Neural progenitor cell (in vitro differentiated cells): ENCODE results near the gene SLC6A18. TPM values are rescaled to one million over a fixed set of nuclear protein-coding genes. Genes with fewer than 3 reads are reported as not detected.

ENCODE experiments used
- DNase-seq: peaks from one replicate; pipeline ENCODE4 v3.0.0-alpha.2; 2016; ENCODE audit warnings: low spot score
- H2AFZ ChIP-seq: fragments of 200-600 bp; sonication (generic); replicated peaks from 2 replicates; pipeline ENCODE4 v1.6.1; 2016; ENCODE audit warnings: antibody characterized with exemption
- H3F3A ChIP-seq: fragments of 200-600 bp; sonication (generic); 2 replicates; pipeline ENCODE4 v1.6.1; 2016; ENCODE audit warnings: antibody characterized with exemption, low read depth
- H3K27ac ChIP-seq: fragments of 200-600 bp; sonication (generic); 2 replicates; pipeline ENCODE4 v1.5.1; 2016; ENCODE audit warnings: mild to moderate bottlenecking
- H3K27me3 ChIP-seq: fragments of 200-600 bp; sonication (generic); 2 replicates; pipeline ENCODE4 v1.6.1; 2016; ENCODE audit warnings: mild to moderate bottlenecking, moderate library complexity
- H3K36me3 ChIP-seq: fragments of 200-600 bp; sonication (generic); 2 replicates; pipeline ENCODE4 v1.5.1; 2016
- H3K4me1 ChIP-seq: fragments of 200-600 bp; sonication (generic); 2 replicates; pipeline ENCODE4 v1.6.1; 2016; ENCODE audit warnings: mixed run types
- H3K4me2 ChIP-seq: fragments of 200-600 bp; sonication (generic); 2 replicates; pipeline ENCODE4 v1.6.1; 2016
- H3K4me3 ChIP-seq: fragments of 200-600 bp; sonication (generic); 2 replicates; pipeline ENCODE4 v1.5.1; 2016
- H3K79me2 ChIP-seq: fragments of 200-600 bp; sonication (generic); 2 replicates; pipeline ENCODE4 v1.6.1; 2016; ENCODE audit warnings: low read depth
- H3K9ac ChIP-seq: fragments of 200-600 bp; sonication (generic); 2 replicates; pipeline ENCODE4 v1.6.1; 2016
- H3K9me3 ChIP-seq: fragments of 200-600 bp; sonication (generic); 2 replicates; pipeline ENCODE4 v1.5.1; 2016; ENCODE audit warnings: low read depth
- H4K20me1 ChIP-seq: fragments of 200-600 bp; sonication (generic); 2 replicates; pipeline ENCODE4 v1.6.1; 2016; ENCODE audit warnings: low read depth
- H3K27ac Mint-ChIP-seq: 3 replicates; pipeline ENCODE4 v1.8.0; 2021; ENCODE audit warnings: mixed read lengths
- H3K27me3 Mint-ChIP-seq: 2 replicates; pipeline ENCODE4 v1.8.0; 2022; ENCODE audit warnings: low read depth, mild to moderate bottlenecking, inconsistent platforms, moderate library complexity, mixed read lengths; ENCODE audit not compliant: insufficient read depth
- H3K36me3 Mint-ChIP-seq: 3 replicates; pipeline ENCODE4 v1.8.0; 2021; ENCODE audit warnings: mixed read lengths
- H3K4me1 Mint-ChIP-seq: 3 replicates; pipeline ENCODE4 v1.8.0; 2021; ENCODE audit warnings: mixed read lengths
- H3K4me3 Mint-ChIP-seq: 3 replicates; pipeline ENCODE4 v1.8.0; 2021; ENCODE audit warnings: mild to moderate bottlenecking, moderate library complexity, mixed read lengths
- H3K9me3 Mint-ChIP-seq: 3 replicates; pipeline ENCODE4 v1.8.0; 2020; ENCODE audit warnings: mixed read lengths
- EZH2 ChIP-seq: fragments of 200-600 bp; sonication (generic); IDR thresholded peaks from 2 replicates; pipeline ENCODE4 v1.6.1; 2017; ENCODE audit warnings: antibody characterized with exemption, mild to moderate bottlenecking, moderate library complexity
- EZH2phosphoT487 ChIP-seq: fragments of 200-600 bp; sonication (generic); IDR thresholded peaks from 2 replicates; pipeline ENCODE4 v1.6.1; 2017; ENCODE audit warnings: antibody characterized with exemption
- total RNA-seq: library from RNA; depleted of rRNA; stranded (reverse); fragments of >200 nt; gene quantifications from 2 replicates; pipeline ENCODE4 v1.2.3, GENCODE V29; 2015; ENCODE audit warnings: low replicate concordance
- TF ChIP-seq, protein P1 (sequence below): fragments of 200-600 bp; sonication (generic); IDR thresholded peaks from 2 replicates; pipeline ENCODE4 v1.5.1; 2017; ENCODE audit warnings: antibody characterized with exemption, mild to moderate bottlenecking

Gene SLC6A18
- total RNA-seq, 1 donor from 2014 or later = not detected

- no peak overlapping the region for H3K27ac ChIP-seq
- Mint-ChIP-seq H3K27ac (no peak overlapping the region), H3K4me3 (peak overlapping the region; percentile 77), H3K4me1 (peaks cover 1% of the 10 kb centered on the region), H3K27me3 (peaks cover 13% of the 10 kb centered on the region), H3K36me3 (no peaks in the 10 kb centered on the region), H3K9me3 (no peaks in the 10 kb centered on the region)
- no peak overlapping the region for H3K4me2 ChIP-seq
- H3K4me1 ChIP-seq = peaks cover 10% of the 10 kb centered on the region
- peaks cover 6% of the 10 kb centered on the region for H4K20me1 ChIP-seq
- H3K79me2 ChIP-seq = no peaks in the 10 kb centered on the region
- TF ChIP-seq EZH2 (no peak), EZH2phosphoT487 (no peak)
- TF ChIP-seq, protein P1, sequence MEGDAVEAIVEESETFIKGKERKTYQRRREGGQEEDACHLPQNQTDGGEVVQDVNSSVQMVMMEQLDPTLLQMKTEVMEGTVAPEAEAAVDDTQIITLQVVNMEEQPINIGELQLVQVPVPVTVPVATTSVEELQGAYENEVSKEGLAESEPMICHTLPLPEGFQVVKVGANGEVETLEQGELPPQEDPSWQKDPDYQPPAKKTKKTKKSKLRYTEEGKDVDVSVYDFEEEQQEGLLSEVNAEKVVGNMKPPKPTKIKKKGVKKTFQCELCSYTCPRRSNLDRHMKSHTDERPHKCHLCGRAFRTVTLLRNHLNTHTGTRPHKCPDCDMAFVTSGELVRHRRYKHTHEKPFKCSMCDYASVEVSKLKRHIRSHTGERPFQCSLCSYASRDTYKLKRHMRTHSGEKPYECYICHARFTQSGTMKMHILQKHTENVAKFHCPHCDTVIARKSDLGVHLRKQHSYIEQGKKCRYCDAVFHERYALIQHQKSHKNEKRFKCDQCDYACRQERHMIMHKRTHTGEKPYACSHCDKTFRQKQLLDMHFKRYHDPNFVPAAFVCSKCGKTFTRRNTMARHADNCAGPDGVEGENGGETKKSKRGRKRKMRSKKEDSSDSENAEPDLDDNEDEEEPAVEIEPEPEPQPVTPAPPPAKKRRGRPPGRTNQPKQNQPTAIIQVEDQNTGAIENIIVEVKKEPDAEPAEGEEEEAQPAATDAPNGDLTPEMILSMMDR = no peak
- H3K36me3 ChIP-seq = no peaks in the 10 kb centered on the region
- peaks cover 43% of the 10 kb centered on the region for H3K27me3 ChIP-seq
- no peak for DNase-seq
- H3K4me3 ChIP-seq = no peak overlapping the region
- H3K9ac ChIP-seq = no peak overlapping the region
- H3F3A ChIP-seq = peaks cover 10% of the 10 kb centered on the region
- no peaks in the 10 kb centered on the region for H3K9me3 ChIP-seq
- H2AFZ ChIP-seq = no peak overlapping the region
Observed at GRCh38 chr5:1293416-1294205, 68.4 kb downstream of the SLC6A18 start.

GRCh38 chr5:1294206-1294834, 69.1 kb downstream of the SLC6A18 start:
- H4K20me1 ChIP-seq = peaks cover 6% of the 10 kb centered on the region
- H3K9me3 ChIP-seq = no peaks in the 10 kb centered on the region
- Mint-ChIP-seq H3K4me1 (peaks cover 3% of the 10 kb centered on the region), H3K27ac (no peak overlapping the region), H3K4me3 (no peak overlapping the region), H3K9me3 (no peaks in the 10 kb centered on the region), H3K27me3 (peaks cover 13% of the 10 kb centered on the region), H3K36me3 (no peaks in the 10 kb centered on the region)
- no peaks in the 10 kb centered on the region for H3K36me3 ChIP-seq
- peak overlapping the region; percentile 66 for H3K4me3 ChIP-seq
- peak; percentile 64 for DNase-seq
- H3K9ac ChIP-seq = no peak overlapping the region
- peak overlapping the region; percentile 91 for H2AFZ ChIP-seq
- no peaks in the 10 kb centered on the region for H3K79me2 ChIP-seq
- H3K4me1 ChIP-seq = peaks cover 10% of the 10 kb centered on the region
- peaks cover 10% of the 10 kb centered on the region for H3F3A ChIP-seq
- no peak overlapping the region for H3K27ac ChIP-seq
- TF ChIP-seq EZH2phosphoT487 = peak; percentile 0
- no peak for TF ChIP-seq EZH2
- H3K27me3 ChIP-seq = peaks cover 43% of the 10 kb centered on the region
- H3K4me2 ChIP-seq = peak overlapping the region; percentile 85

DNA sequence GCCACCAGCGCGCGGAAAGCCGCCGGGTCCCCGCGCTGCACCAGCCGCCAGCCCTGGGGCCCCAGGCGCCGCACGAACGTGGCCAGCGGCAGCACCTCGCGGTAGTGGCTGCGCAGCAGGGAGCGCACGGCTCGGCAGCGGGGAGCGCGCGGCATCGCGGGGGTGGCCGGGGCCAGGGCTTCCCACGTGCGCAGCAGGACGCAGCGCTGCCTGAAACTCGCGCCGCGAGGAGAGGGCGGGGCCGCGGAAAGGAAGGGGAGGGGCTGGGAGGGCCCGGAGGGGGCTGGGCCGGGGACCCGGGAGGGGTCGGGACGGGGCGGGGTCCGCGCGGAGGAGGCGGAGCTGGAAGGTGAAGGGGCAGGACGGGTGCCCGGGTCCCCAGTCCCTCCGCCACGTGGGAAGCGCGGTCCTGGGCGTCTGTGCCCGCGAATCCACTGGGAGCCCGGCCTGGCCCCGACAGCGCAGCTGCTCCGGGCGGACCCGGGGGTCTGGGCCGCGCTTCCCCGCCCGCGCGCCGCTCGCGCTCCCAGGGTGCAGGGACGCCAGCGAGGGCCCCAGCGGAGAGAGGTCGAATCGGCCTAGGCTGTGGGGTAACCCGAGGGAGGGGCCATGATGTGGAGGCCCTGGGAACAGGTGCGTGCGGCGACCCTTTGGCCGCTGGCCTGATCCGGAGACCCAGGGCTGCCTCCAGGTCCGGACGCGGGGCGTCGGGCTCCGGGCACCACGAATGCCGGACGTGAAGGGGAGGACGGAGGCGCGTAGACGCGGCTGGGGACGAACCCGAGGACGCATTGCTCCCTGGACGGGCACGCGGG, 69.9 kb downstream of the SLC6A18 start, which contains the start of gene TERT:
Gene TERT, minus strand, starts transcription at position 234 of the 815 bp plus-strand sequence. Its CDS starts 79 bp downstream, at position 155.
- peaks cover 10% of the 10 kb centered on the region for H3F3A ChIP-seq
- no peak within 1 kb of the TSS for H3K9ac ChIP-seq
- H3K9me3 Mint-ChIP-seq = no peaks in the 10 kb centered on the region
- peak; percentile 78 for DNase-seq
- peaks cover 13% of the 10 kb centered on the region for H3K27me3 Mint-ChIP-seq
- no peak within 1 kb of the TSS for H3K27ac Mint-ChIP-seq
- H3K4me2 ChIP-seq = peak within 1 kb of the TSS; percentile 85
- peak within 1 kb of the TSS; percentile 73 for H3K4me3 Mint-ChIP-seq
- H3K36me3 Mint-ChIP-seq = no peaks in the 10 kb centered on the region
- peaks cover 6% of the 10 kb centered on the region for H4K20me1 ChIP-seq
- TF ChIP-seq, protein P1 = peak; percentile 10
- TF ChIP-seq EZH2 = no peak
- TF ChIP-seq EZH2phosphoT487 = peak; percentile 18
- peaks cover 10% of the 10 kb centered on the region for H3K4me1 ChIP-seq
- no peaks in the 10 kb centered on the region for H3K79me2 ChIP-seq
- peak within 1 kb of the TSS; percentile 66 for H3K4me3 ChIP-seq
- H3K27ac ChIP-seq = no peak within 1 kb of the TSS
- peak within 1 kb of the TSS; percentile 91 for H2AFZ ChIP-seq
- H3K9me3 ChIP-seq = no peaks in the 10 kb centered on the region
- H3K36me3 ChIP-seq = no peaks in the 10 kb centered on the region
- H3K4me1 Mint-ChIP-seq = peaks cover 3% of the 10 kb centered on the region
- H3K27me3 ChIP-seq = peaks cover 43% of the 10 kb centered on the region
